Nephron progenitor cell (in vitro differentiated cells): Measurements from ENCODE around the gene SPECC1L.

Source experiments
- DNase-seq: peaks from one replicate; pipeline ENCODE4 v3.0.0; 2021
- H3K27ac Mint-ChIP-seq: 2 replicates; pipeline ENCODE4 v1.8.0; 2021; ENCODE audit warnings: mild to moderate bottlenecking, moderate library complexity, mixed read lengths
- H3K27me3 Mint-ChIP-seq: 2 replicates; pipeline ENCODE4 v1.8.0; 2021; ENCODE audit warnings: mild to moderate bottlenecking, low read depth, mixed read lengths; ENCODE audit not compliant: poor library complexity
- H3K36me3 Mint-ChIP-seq: 2 replicates; pipeline ENCODE4 v1.8.0; 2021; ENCODE audit warnings: low read depth, mixed read lengths
- H3K4me1 Mint-ChIP-seq: 2 replicates; pipeline ENCODE4 v1.8.0; 2021; ENCODE audit warnings: mixed read lengths
- H3K4me3 Mint-ChIP-seq: 2 replicates; pipeline ENCODE4 v1.8.0; 2021; ENCODE audit warnings: mild to moderate bottlenecking, moderate library complexity, mixed read lengths
- H3K9me3 Mint-ChIP-seq: 2 replicates; pipeline ENCODE4 v1.8.0; 2021; ENCODE audit warnings: mild to moderate bottlenecking, moderate library complexity, mixed read lengths
- CTCF ChIP-seq: fragments of 200-600 bp; sonication (generic); IDR thresholded peaks from 2 replicates; pipeline ENCODE4 v1.5.0; 2021; ENCODE audit warnings: antibody characterized with exemption

Gene SPECC1L

GRCh38 chr22:24420977-24421343 lies 150.3 kb downstream of the SPECC1L start:
- H3K4me3 Mint-ChIP-seq, result no peak overlapping the region
- H3K4me1 Mint-ChIP-seq, result no peaks in the 10 kb centered on the region
- TF ChIP-seq CTCF, result no peak
- H3K36me3 Mint-ChIP-seq, result no peaks in the 10 kb centered on the region
- DNase-seq, result no peak
- no peaks in the 10 kb centered on the region for H3K9me3 Mint-ChIP-seq
- no peak overlapping the region for H3K27ac Mint-ChIP-seq
- H3K27me3 Mint-ChIP-seq, result peaks cover 45% of the 10 kb centered on the region

- no peak overlapping the region for H3K4me3 Mint-ChIP-seq
- TF ChIP-seq CTCF, result no peak
- H3K9me3 Mint-ChIP-seq, result no peaks in the 10 kb centered on the region
- no peak for DNase-seq
- peaks cover 50% of the 10 kb centered on the region for H3K27me3 Mint-ChIP-seq
- H3K4me1 Mint-ChIP-seq, result no peaks in the 10 kb centered on the region
- H3K27ac Mint-ChIP-seq, result no peak overlapping the region
- H3K36me3 Mint-ChIP-seq, result no peaks in the 10 kb centered on the region
Observed at GRCh38 chr22:24421428-24421931, 150.8 kb downstream of the SPECC1L start.

GRCh38 chr22:24422102-24422665 lies 151.6 kb downstream of the SPECC1L start:
- no peak for TF ChIP-seq CTCF
- Mint-ChIP-seq H3K4me1 (no peaks in the 10 kb centered on the region), H3K27ac (no peak overlapping the region), H3K4me3 (peak overlapping the region; percentile 65), H3K27me3 (peaks cover 57% of the 10 kb centered on the region), H3K9me3 (no peaks in the 10 kb centered on the region), H3K36me3 (no peaks in the 10 kb centered on the region)
- DNase-seq, result no peak

GRCh38 chr22:24423519-24424000 lies 152.9 kb downstream of the SPECC1L start:
- Mint-ChIP-seq H3K9me3 (no peaks in the 10 kb centered on the region), H3K27ac (no peak overlapping the region), H3K36me3 (no peaks in the 10 kb centered on the region), H3K4me1 (peaks cover 5% of the 10 kb centered on the region), H3K27me3 (peaks cover 64% of the 10 kb centered on the region), H3K4me3 (peak overlapping the region; percentile 45)
- DNase-seq, result peak; percentile 82
- peak; percentile 72 for TF ChIP-seq CTCF

- no peaks in the 10 kb centered on the region for H3K9me3 Mint-ChIP-seq
- peak; percentile 50 for DNase-seq
- no peak overlapping the region for H3K27ac Mint-ChIP-seq
- peaks cover 12% of the 10 kb centered on the region for H3K4me1 Mint-ChIP-seq
- TF ChIP-seq CTCF, result no peak
- H3K4me3 Mint-ChIP-seq, result peak overlapping the region; percentile 73
- H3K27me3 Mint-ChIP-seq, result peaks cover 64% of the 10 kb centered on the region
- H3K36me3 Mint-ChIP-seq, result no peaks in the 10 kb centered on the region
Observed at GRCh38 chr22:24424001-24424900, 153.6 kb downstream of the SPECC1L start.
